MCF 10A (cell line): Measurements from ENCODE around the gene FARP1. TPM values are rescaled to one million over a fixed set of nuclear protein-coding genes. Genes with fewer than 3 reads are reported as not detected.

Experiments used
- BruUV-seq: library from RNA; stranded (reverse); fragments of 400-500 nt; replicated peaks from 2 replicates; lab custom pipeline; 2021; lab: Mats Ljungman, UMichigan
- CTCF ChIA-PET: fragments of 300-600 bp; sonication (Branson Sonifier 250); formaldehyde crosslinking; extraction: SDS; loops from one replicate; lab custom pipeline; 2021; ENCODE audit warnings: antibody characterized with exemption, inconsistent platforms; lab: Yijun Ruan, JAX
- POLR2A ChIA-PET: fragments of 300-600, 350-650 bp; sonication (Branson Sonifier 250); formaldehyde crosslinking; extraction: SDS; loops from one replicate; lab custom pipeline; 2020; ENCODE audit warnings: antibody characterized with exemption, inconsistent platforms; lab: Yijun Ruan, JAX
- DNase-seq: peaks from one replicate; pipeline ENCODE4 v3.0.0-alpha.2; 2018; ENCODE audit not compliant: unreplicated experiment
- H3K27ac Mint-ChIP-seq: one replicate; pipeline ENCODE4 v1.8.0; 2022; ENCODE audit warnings: mild to moderate bottlenecking, low read depth, mixed read lengths; ENCODE audit not compliant: unreplicated experiment
- H3K27me3 Mint-ChIP-seq: one replicate; pipeline ENCODE4 v1.8.0; 2022; ENCODE audit warnings: mixed read lengths; ENCODE audit not compliant: insufficient read depth, unreplicated experiment
- H3K36me3 Mint-ChIP-seq: one replicate; pipeline ENCODE4 v1.8.0; 2022; ENCODE audit warnings: mild to moderate bottlenecking, moderate library complexity, mixed read lengths; ENCODE audit not compliant: insufficient read depth, unreplicated experiment
- H3K4me1 Mint-ChIP-seq: one replicate; pipeline ENCODE4 v1.8.0; 2022; ENCODE audit warnings: mixed read lengths; ENCODE audit not compliant: insufficient read depth, unreplicated experiment
- H3K4me3 Mint-ChIP-seq: one replicate; pipeline ENCODE4 v1.8.0; 2022; ENCODE audit warnings: mild to moderate bottlenecking, moderate library complexity, mixed read lengths; ENCODE audit not compliant: unreplicated experiment
- H3K9me3 Mint-ChIP-seq: one replicate; pipeline ENCODE4 v1.8.0; 2022; ENCODE audit warnings: mixed read lengths; ENCODE audit not compliant: unreplicated experiment
- intact Hi-C: fragments of 100-400 bp; cut with micrococcal nuclease; formaldehyde crosslinking; loops from 2 replicates; pipeline ENCODE4 v1.14.1; 2022
- total RNA-seq: library from RNA; stranded (reverse); gene quantifications from 2 replicates; pipeline ENCODE4 v1.2.3, GENCODE V29; 2022
- TF ChIP-seq, protein P1 (sequence below): fragments of 200-600 bp; IDR thresholded peaks from one replicate; pipeline ENCODE4 v1.8.0; 2022; ENCODE audit warnings: antibody characterized with exemption, mild to moderate bottlenecking; ENCODE audit not compliant: unreplicated experiment

Gene FARP1
- total RNA-seq, 1 experiment from 2014 or later = 30.1 TPM

DNA sequence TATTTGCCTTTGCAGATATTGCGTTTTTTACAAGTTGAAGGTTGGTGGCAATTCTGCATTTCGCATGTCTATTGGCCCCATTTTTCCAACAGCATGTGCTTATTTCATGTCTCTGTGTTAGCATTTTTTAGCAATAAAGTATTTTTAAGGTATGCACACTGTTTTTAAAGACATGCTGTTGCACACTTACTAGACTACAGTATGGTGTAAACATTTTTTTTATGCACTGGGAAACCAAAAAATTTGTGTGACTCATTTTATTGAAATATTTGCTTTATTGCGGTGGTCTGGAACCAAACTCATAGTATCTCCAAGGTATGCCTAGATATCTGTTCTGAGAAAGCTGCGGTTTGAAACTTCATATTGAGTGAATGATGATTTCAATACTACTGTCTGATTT is 89.6 kb downstream of the FARP1 start:
- BruUV-seq = no TSS peak
- intact Hi-C loops = no loop called here
- Mint-ChIP-seq H3K27ac (no peak overlapping the region), H3K36me3 (no peaks in the 10 kb centered on the region), H3K4me1 (no peaks in the 10 kb centered on the region), H3K4me3 (no peak overlapping the region), H3K27me3 (no peaks in the 10 kb centered on the region), H3K9me3 (peaks cover 7% of the 10 kb centered on the region)
- TF ChIP-seq, protein P1, sequence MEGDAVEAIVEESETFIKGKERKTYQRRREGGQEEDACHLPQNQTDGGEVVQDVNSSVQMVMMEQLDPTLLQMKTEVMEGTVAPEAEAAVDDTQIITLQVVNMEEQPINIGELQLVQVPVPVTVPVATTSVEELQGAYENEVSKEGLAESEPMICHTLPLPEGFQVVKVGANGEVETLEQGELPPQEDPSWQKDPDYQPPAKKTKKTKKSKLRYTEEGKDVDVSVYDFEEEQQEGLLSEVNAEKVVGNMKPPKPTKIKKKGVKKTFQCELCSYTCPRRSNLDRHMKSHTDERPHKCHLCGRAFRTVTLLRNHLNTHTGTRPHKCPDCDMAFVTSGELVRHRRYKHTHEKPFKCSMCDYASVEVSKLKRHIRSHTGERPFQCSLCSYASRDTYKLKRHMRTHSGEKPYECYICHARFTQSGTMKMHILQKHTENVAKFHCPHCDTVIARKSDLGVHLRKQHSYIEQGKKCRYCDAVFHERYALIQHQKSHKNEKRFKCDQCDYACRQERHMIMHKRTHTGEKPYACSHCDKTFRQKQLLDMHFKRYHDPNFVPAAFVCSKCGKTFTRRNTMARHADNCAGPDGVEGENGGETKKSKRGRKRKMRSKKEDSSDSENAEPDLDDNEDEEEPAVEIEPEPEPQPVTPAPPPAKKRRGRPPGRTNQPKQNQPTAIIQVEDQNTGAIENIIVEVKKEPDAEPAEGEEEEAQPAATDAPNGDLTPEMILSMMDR = no peak
- POLR2A ChIA-PET = no interaction called here
- CTCF ChIA-PET = no interaction called here
- no peak for DNase-seq

DNA sequence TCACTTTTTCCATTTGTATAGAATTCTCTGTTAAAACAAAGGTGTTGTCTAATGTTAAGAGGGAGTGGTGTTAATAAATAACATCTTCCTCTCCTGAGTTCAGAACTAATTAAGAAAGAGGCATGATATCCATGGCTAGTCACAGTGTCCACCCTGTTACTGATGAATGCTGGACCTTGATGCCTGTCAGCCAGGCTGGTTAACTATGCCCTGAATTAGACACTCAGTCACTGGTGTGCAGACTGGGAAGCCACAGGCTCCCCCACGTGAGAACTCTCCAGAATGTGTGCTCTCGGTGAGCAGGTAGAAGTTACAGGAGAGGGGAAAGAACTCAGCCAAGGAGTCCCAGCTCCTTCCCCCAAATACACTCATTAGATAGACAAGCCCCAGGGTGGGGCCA is 90.2 kb downstream of the FARP1 start:
- no TSS peak for BruUV-seq
- no peak for DNase-seq
- CTCF ChIA-PET = no interaction called here
- intact Hi-C loops = no loop called here
- H3K27ac Mint-ChIP-seq = no peak overlapping the region
- H3K4me1 Mint-ChIP-seq = no peaks in the 10 kb centered on the region
- TF ChIP-seq, protein P1 = no peak
- H3K9me3 Mint-ChIP-seq = peaks cover 7% of the 10 kb centered on the region
- no peak overlapping the region for H3K4me3 Mint-ChIP-seq
- no peaks in the 10 kb centered on the region for H3K36me3 Mint-ChIP-seq
- H3K27me3 Mint-ChIP-seq = no peaks in the 10 kb centered on the region
- POLR2A ChIA-PET = no interaction called here

DNA sequence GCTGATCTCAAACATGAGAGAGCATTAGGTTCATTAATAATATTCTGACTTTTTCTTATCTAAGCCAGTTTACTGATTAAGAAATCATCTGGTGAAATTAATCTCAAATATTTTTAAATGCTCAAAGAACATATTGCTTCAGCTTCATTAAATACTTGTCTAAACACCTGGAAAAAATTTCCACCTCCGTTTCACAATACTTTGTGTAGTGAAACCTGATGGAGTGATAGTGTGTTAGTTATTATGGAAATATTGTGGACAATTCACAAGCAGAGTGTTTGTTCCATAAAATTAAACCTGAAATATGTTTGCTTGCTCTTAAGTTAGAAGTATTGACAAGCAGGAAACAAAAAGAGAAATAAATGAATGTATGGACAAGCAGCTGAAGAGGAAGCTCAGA is 91.5 kb downstream of the FARP1 start:
- CTCF ChIA-PET = interaction anchor here (0.6 kb wide), 1 partner anchor 66 kb away, joined by 3 read pairs; no protein-coding TSS in a partner anchor
- Mint-ChIP-seq H3K27me3 (no peaks in the 10 kb centered on the region), H3K4me1 (no peaks in the 10 kb centered on the region), H3K36me3 (no peaks in the 10 kb centered on the region), H3K4me3 (no peak overlapping the region), H3K27ac (no peak overlapping the region), H3K9me3 (peaks cover 7% of the 10 kb centered on the region)
- POLR2A ChIA-PET = no interaction called here
- DNase-seq = no peak
- intact Hi-C loops = no loop called here
- TF ChIP-seq, protein P1 = no peak
- no TSS peak for BruUV-seq

DNA sequence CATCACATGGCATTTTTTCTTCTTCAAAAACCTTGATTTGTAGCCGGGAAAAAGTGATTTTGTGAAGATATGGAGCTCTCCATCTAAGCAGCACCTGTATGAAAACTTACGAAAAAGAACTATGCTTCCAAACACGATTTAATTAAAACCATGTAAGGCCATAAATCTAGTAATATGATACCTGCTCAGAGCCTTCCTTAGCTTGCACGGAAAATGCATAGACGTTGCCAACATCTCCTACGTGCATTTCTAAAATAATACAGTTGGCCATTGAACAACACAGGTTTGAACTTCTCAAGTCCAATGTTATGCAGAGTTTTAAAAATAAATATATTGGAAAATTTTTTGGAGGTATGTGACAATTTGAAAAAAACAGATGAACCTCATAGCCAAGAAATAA is 93.3 kb downstream of the FARP1 start:
- H3K9me3 Mint-ChIP-seq = no peaks in the 10 kb centered on the region
- no peak for DNase-seq
- ChIA-PET CTCF (no interaction called here), POLR2A (no interaction called here)
- no peaks in the 10 kb centered on the region for H3K27me3 Mint-ChIP-seq
- no TSS peak for BruUV-seq
- no peak overlapping the region for H3K27ac Mint-ChIP-seq
- TF ChIP-seq, protein P1 = no peak
- intact Hi-C loops = no loop called here
- H3K36me3 Mint-ChIP-seq = no peaks in the 10 kb centered on the region
- no peak overlapping the region for H3K4me3 Mint-ChIP-seq
- H3K4me1 Mint-ChIP-seq = no peaks in the 10 kb centered on the region
